Mucosa of rectum (tissue), 2 donors: ENCODE data around the gene RPH3AL.
"Not testable (repeated sequence)": the region's sequence is repeated elsewhere in the genome, so short reads cannot be mapped to it uniquely, and the experiment has no call there.

Experiments
- H3K27ac ChIP-seq, 2 donors: one replicate each; pipeline ENCODE4 v1.7.0; 2013; ENCODE audit warnings: inconsistent platforms in 2 of 2, low read depth in 2 of 2, low read length in 2 of 2
- H3K27me3 ChIP-seq, 2 donors: one replicate each; pipeline ENCODE4 v1.7.0; 2013; ENCODE audit warnings: low read length in 2 of 2; ENCODE audit not compliant: control insufficient read depth in 2 of 2, insufficient read depth in 2 of 2
- H3K36me3 ChIP-seq, 2 donors: one replicate each; pipeline ENCODE4 v1.7.0; 2013; ENCODE audit warnings: low read length in 2 of 2; ENCODE audit not compliant: control insufficient read depth in 2 of 2, insufficient read depth in 2 of 2
- H3K4me1 ChIP-seq, 2 donors: one replicate each; pipeline ENCODE4 v1.7.0; 2013; ENCODE audit warnings: low read length in 2 of 2, mild to moderate bottlenecking in 1 of 2; ENCODE audit not compliant: control insufficient read depth in 2 of 2, insufficient read depth in 2 of 2
- H3K4me3 ChIP-seq, 2 donors: one replicate each; pipeline ENCODE4 v1.7.0; 2013; ENCODE audit warnings: low read length in 2 of 2
- H3K9ac ChIP-seq, 2 donors: one replicate each; pipeline ENCODE4 v1.7.0; 2013; ENCODE audit warnings: low read length in 2 of 2, low read depth in 1 of 2, mild to moderate bottlenecking in 1 of 2
- H3K9me3 ChIP-seq, 2 donors: one replicate each; pipeline ENCODE4 v1.7.0; 2013; ENCODE audit warnings: low read length in 2 of 2; ENCODE audit not compliant: control insufficient read depth in 2 of 2
- donor health status: healthy.
- donor health status: Normal muscosa, but diverticular disease.

Gene RPH3AL

DNA sequence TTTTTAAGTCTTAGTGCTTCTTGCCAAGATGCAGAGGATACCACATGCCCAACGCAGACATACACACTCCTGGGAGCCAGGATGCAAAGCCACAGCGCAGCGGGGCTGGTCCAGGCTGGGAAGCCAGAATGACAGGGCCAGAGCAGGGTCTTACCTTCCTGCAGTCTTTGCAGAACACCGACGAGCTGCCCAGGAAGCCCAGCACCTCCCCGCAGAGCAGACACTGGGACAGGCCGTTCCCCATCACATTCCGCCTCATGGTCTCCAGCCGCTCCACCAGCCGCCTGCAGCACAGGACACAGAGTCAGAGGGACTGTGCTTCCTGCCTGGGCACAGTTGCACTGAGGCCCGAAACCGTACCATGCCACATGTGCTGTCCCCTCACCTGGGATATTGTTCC is 33.3 kb downstream of the RPH3AL start:
- H3K4me1 ChIP-seq, result no peaks in the 10 kb centered on the region
- no peak overlapping the region for H3K4me3 ChIP-seq
- no peaks in the 10 kb centered on the region for H3K9me3 ChIP-seq
- no peak overlapping the region for H3K27ac ChIP-seq
- H3K9ac ChIP-seq, result no peak overlapping the region
- H3K27me3 ChIP-seq, result no peaks in the 10 kb centered on the region
- peaks cover 6 to 13% of the 10 kb centered on the region in 2 donors for H3K36me3 ChIP-seq

GRCh38 chr17:317070-317469 is 35.5 kb downstream of the RPH3AL start:
- not testable (repeated sequence) for H3K9ac ChIP-seq, H3K4me3 ChIP-seq, H3K27ac ChIP-seq, H3K9me3 ChIP-seq, H3K4me1 ChIP-seq, H3K27me3 ChIP-seq
- H3K36me3 ChIP-seq, result peaks cover 6 to 13% of the 10 kb centered on the region in 2 donors

GRCh38 chr17:315399-315798 is 37.2 kb downstream of the RPH3AL start:
- not testable (repeated sequence) for H3K4me3 ChIP-seq, H3K27ac ChIP-seq, H3K4me1 ChIP-seq, H3K9me3 ChIP-seq, H3K27me3 ChIP-seq, H3K9ac ChIP-seq
- peaks cover 6 to 10% of the 10 kb centered on the region in 2 donors for H3K36me3 ChIP-seq

DNA sequence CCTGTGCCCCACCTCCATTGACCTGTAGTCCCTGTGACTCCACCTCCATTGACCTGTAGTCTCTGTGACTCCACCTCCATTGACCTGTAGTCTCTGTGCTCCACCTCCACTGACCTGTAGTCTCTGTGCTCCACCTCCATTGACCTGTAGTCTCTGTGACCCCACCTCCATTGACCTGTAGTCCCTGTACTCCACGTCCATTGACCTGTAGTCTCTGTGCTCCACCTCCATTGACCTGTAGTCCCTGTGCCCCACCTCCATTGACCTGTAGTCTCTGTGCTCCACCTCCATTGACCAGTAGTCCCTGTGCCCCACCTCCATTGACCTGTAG is 38.0 kb downstream of the RPH3AL start:
- peaks cover 6 to 10% of the 10 kb centered on the region in 2 donors for H3K36me3 ChIP-seq
- not testable (repeated sequence) for H3K4me1 ChIP-seq, H3K27ac ChIP-seq, H3K9ac ChIP-seq, H3K9me3 ChIP-seq, H3K27me3 ChIP-seq, H3K4me3 ChIP-seq

- no peaks in the 10 kb centered on the region for H3K4me1 ChIP-seq
- H3K9me3 ChIP-seq, result no peaks in the 10 kb centered on the region
- no peak overlapping the region for H3K27ac ChIP-seq
- H3K27me3 ChIP-seq, result no peaks in the 10 kb centered on the region
- H3K36me3 ChIP-seq, result peaks cover 2 to 5% of the 10 kb centered on the region in 2 donors
- H3K4me3 ChIP-seq, result no peak overlapping the region
- no peak overlapping the region for H3K9ac ChIP-seq
Observed at GRCh38 chr17:313911-314613, 38.5 kb downstream of the RPH3AL start.

DNA sequence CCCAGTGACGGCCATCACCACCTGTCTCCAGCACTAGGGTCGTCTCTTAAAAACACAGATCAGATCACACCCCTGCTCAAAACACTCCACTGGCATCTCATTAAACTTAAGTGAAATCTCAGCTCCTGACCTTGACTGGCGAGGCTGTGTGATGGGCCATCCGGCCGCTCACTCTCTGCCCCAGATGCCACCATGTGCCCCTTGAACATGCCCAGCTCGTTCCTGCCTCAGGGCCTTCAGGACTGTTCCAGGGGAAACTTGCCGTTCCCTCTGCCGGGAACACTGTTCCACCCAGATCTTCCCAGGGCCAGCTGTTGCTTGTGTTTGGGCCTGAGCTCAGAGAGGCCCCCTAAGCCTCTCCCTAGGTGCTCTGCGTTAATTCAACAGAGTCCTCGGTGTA is 39.4 kb downstream of the RPH3AL start:
- Histone ChIP-seq H3K27ac (no peak overlapping the region), H3K36me3 (peaks cover 0 to 1% of the 10 kb centered on the region in 2 donors), H3K4me3 (no peak overlapping the region), H3K9me3 (no peaks in the 10 kb centered on the region), H3K4me1 (no peaks in the 10 kb centered on the region), H3K9ac (no peak overlapping the region), H3K27me3 (no peaks in the 10 kb centered on the region)

- Histone ChIP-seq H3K27ac (no peak overlapping the region), H3K9ac (no peak overlapping the region), H3K4me1 (no peaks in the 10 kb centered on the region), H3K9me3 (no peaks in the 10 kb centered on the region), H3K4me3 (no peak overlapping the region), H3K36me3 (no peaks in the 10 kb centered on the region), H3K27me3 (no peaks in the 10 kb centered on the region)
Observed at GRCh38 chr17:312476-313148, 40.0 kb downstream of the RPH3AL start.

GRCh38 chr17:311119-311782 is 41.4 kb downstream of the RPH3AL start:
- no peaks in the 10 kb centered on the region for H3K36me3 ChIP-seq
- no peaks in the 10 kb centered on the region for H3K4me1 ChIP-seq
- H3K9me3 ChIP-seq, result no peaks in the 10 kb centered on the region
- no peak overlapping the region for H3K27ac ChIP-seq
- H3K27me3 ChIP-seq, result no peaks in the 10 kb centered on the region
- H3K9ac ChIP-seq, result no peak overlapping the region
- no peak overlapping the region for H3K4me3 ChIP-seq

- no peaks in the 10 kb centered on the region for H3K4me1 ChIP-seq
- H3K36me3 ChIP-seq, result no peaks in the 10 kb centered on the region
- H3K27me3 ChIP-seq, result no peaks in the 10 kb centered on the region
- H3K9me3 ChIP-seq, result no peaks in the 10 kb centered on the region
- no peak overlapping the region for H3K27ac ChIP-seq
- H3K9ac ChIP-seq, result no peak overlapping the region
- H3K4me3 ChIP-seq, result no peak overlapping the region
Observed at GRCh38 chr17:310111-311010, 42.2 kb downstream of the RPH3AL start.
